Ishikawa (cell line): ENCODE data around the gene OPA3.

Source experiments
- CEBPB ChIP-seq: IDR thresholded peaks from 2 replicates; pipeline ENCODE4 v1.6.1; 2012
- CREB1 ChIP-seq: IDR thresholded peaks from 2 replicates; pipeline ENCODE4 v1.6.1; 2012; ENCODE audit warnings: low read depth
- EGR1 ChIP-seq: IDR thresholded peaks from 2 replicates; pipeline ENCODE4 v1.6.1; 2012
- EP300 ChIP-seq: IDR thresholded peaks from 2 replicates; pipeline ENCODE4 v1.6.1; 2012; ENCODE audit warnings: borderline replicate concordance
- FOXM1 ChIP-seq: IDR thresholded peaks from 2 replicates; pipeline ENCODE4 v1.6.1; 2012; ENCODE audit warnings: low read depth, borderline replicate concordance
- MAX ChIP-seq: IDR thresholded peaks from 2 replicates; pipeline ENCODE4 v1.6.1; 2012
- NFIC ChIP-seq: IDR thresholded peaks from 2 replicates; pipeline ENCODE4 v1.6.1; 2012
- RAD21 ChIP-seq: IDR thresholded peaks from 2 replicates; pipeline ENCODE4 v1.6.1; 2012; ENCODE audit warnings: low read depth
- REST ChIP-seq: IDR thresholded peaks from 2 replicates; pipeline ENCODE4 v1.6.1; 2012; ENCODE audit warnings: low read depth, mild to moderate bottlenecking
- TAF1 ChIP-seq: IDR thresholded peaks from 2 replicates; pipeline ENCODE4 v1.6.1; 2012; ENCODE audit warnings: low read depth, mild to moderate bottlenecking
- TEAD4 ChIP-seq: IDR thresholded peaks from 2 replicates; pipeline ENCODE4 v1.6.1; 2012
- USF1 ChIP-seq: IDR thresholded peaks from 2 replicates; pipeline ENCODE4 v1.6.1; 2012
- YY1 ChIP-seq: IDR thresholded peaks from 2 replicates; pipeline ENCODE4 v1.6.1; 2012; ENCODE audit warnings: low read depth
- ZBTB7A ChIP-seq: IDR thresholded peaks from 2 replicates; pipeline ENCODE4 v1.6.1; 2012; ENCODE audit warnings: low read depth

- TF ChIP-seq CEBPB, result no peak
- TF ChIP-seq NFIC, result no peak
- TF ChIP-seq YY1, result no peak
- TF ChIP-seq MAX, result peak; percentile 67; the same call in 1 of the 2 replicates
- TF ChIP-seq EP300, result no peak
- TF ChIP-seq TAF1, result no peak
- TF ChIP-seq CREB1, result no peak
- TF ChIP-seq EGR1, result no peak
- TF ChIP-seq RAD21, result no peak
- no peak for TF ChIP-seq FOXM1
- no peak for TF ChIP-seq TEAD4
- no peak for TF ChIP-seq USF1
- TF ChIP-seq REST, result no peak
- no peak for TF ChIP-seq ZBTB7A
Observed at GRCh38 chr19:45615795-45616703, 31.4 kb upstream of the OPA3 start.
